IPS-18a (cell line): ENCODE measurements around the gene USP47.
A peak's percentile ranks its signal among the peaks of the same experiment; 100 is the strongest.

Source experiments
- H3K27ac ChIP-seq: one replicate; pipeline ENCODE4 v1.5.1; 2013; ENCODE audit warnings: low read length
- H3K27me3 ChIP-seq: one replicate; pipeline ENCODE4 v1.6.1; 2013; ENCODE audit warnings: mild to moderate bottlenecking, low read length; ENCODE audit not compliant: control insufficient read depth, insufficient read depth
- H3K36me3 ChIP-seq: one replicate; pipeline ENCODE4 v1.6.1; 2013; ENCODE audit warnings: low read depth, low read length; ENCODE audit not compliant: control insufficient read depth
- H3K4me1 ChIP-seq: one replicate; pipeline ENCODE4 v1.6.1; 2013; ENCODE audit warnings: low read depth, low read length; ENCODE audit not compliant: control insufficient read depth
- H3K4me3 ChIP-seq: one replicate; pipeline ENCODE4 v1.5.1; 2013; ENCODE audit warnings: low read length
- H3K9ac ChIP-seq: one replicate; pipeline ENCODE4 v1.6.1; 2013; ENCODE audit warnings: mild to moderate bottlenecking, low read length, moderate library complexity
- H3K9me3 ChIP-seq: one replicate; pipeline ENCODE4 v1.6.1; 2013; ENCODE audit warnings: low read depth, low read length; ENCODE audit not compliant: control insufficient read depth

The USP47 gene

DNA sequence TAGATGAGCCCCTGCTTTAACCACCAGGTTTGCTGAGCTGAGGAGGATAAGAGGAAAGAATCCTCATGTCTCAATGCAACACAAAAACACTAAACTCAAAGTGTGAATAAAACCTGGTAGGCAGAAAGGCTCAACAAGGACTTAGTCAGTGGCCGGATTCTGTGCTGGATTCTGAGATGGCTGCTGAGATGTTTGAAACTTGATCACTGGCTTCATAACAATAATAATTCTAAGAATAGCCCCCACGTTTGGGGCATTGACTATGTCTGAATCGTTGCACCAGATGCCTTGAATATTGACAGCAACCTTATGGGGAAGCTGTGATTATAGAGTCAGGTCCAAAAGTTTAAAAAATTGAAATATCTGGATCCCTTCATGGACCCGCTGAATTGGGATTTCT, 162.0 kb downstream of the USP47 start:
- no peak overlapping the region for H3K27ac ChIP-seq
- no peak overlapping the region for H3K9ac ChIP-seq
- no peaks in the 10 kb centered on the region for H3K9me3 ChIP-seq
- no peak overlapping the region for H3K4me3 ChIP-seq
- H3K4me1 ChIP-seq = no peaks in the 10 kb centered on the region
- H3K36me3 ChIP-seq = peaks cover 12% of the 10 kb centered on the region
- peaks cover 15% of the 10 kb centered on the region for H3K27me3 ChIP-seq

DNA sequence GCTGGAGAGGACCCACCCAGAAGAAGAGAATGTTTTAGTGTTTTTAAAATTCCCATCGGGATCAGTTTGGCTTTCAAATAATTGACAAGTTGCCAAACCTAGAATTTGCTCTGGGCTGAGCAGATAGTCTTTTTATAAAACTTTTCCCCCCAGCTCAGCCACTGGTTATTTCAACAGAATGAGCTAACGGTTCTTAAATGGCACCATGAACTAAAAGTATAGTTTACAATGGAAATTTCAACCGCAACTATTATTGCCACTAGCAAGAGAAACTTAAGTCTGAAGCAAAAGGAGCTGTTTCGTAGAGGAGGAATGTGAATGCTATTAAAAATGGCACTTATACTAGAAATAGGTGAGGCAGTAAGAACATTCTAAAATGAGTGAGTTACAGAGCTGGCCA, 163.3 kb downstream of the USP47 start:
- H3K9ac ChIP-seq = no peak overlapping the region
- H3K27me3 ChIP-seq = peaks cover 20% of the 10 kb centered on the region
- H3K27ac ChIP-seq = no peak overlapping the region
- peaks cover 6% of the 10 kb centered on the region for H3K4me1 ChIP-seq
- H3K36me3 ChIP-seq = peaks cover 12% of the 10 kb centered on the region
- H3K4me3 ChIP-seq = no peak overlapping the region
- no peaks in the 10 kb centered on the region for H3K9me3 ChIP-seq

GRCh38 chr11:12005476-12005875, 163.7 kb downstream of the USP47 start:
- Histone ChIP-seq H3K9ac (no peak overlapping the region), H3K27ac (no peak overlapping the region), H3K27me3 (peaks cover 24% of the 10 kb centered on the region), H3K36me3 (peaks cover 12% of the 10 kb centered on the region), H3K4me1 (peaks cover 6% of the 10 kb centered on the region), H3K9me3 (no peaks in the 10 kb centered on the region), H3K4me3 (no peak overlapping the region)

DNA sequence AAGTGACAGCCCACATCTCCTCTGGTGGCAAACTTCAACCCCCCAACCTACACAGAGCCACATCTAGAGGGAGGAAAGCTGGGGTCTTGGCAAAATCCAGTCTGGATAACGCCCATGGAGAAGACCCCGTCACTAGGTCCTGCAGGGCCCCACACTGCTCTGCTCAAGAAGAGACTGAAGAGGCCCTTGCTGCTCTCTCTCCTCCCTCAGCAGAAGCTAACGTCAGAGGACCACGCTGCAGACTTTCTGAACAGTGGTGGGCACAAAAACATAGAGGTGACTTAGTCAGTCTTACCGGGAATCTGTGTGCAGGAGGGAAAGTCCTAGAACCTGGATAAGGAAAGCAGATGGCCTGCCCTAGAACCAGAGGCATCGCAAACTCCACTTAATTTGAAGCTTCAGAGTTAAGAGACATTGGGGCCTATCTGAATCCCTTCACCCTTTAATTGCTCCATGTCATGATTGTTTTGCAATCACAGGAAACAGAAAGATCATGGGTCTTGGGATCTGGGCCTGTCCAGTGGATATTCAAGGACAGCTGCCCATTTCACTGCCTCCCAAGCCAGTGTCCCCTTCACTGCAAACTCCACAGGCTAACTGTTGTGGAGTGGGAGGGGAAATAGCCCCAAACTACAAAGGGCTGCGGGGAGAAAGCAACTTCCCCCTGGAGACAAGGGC, 164.9 kb downstream of the USP47 start:
- no peak overlapping the region for H3K4me3 ChIP-seq
- peaks cover 6% of the 10 kb centered on the region for H3K4me1 ChIP-seq
- H3K9ac ChIP-seq = no peak overlapping the region
- H3K36me3 ChIP-seq = peaks cover 6% of the 10 kb centered on the region
- peaks cover 30% of the 10 kb centered on the region for H3K27me3 ChIP-seq
- no peak overlapping the region for H3K27ac ChIP-seq
- H3K9me3 ChIP-seq = no peaks in the 10 kb centered on the region

DNA sequence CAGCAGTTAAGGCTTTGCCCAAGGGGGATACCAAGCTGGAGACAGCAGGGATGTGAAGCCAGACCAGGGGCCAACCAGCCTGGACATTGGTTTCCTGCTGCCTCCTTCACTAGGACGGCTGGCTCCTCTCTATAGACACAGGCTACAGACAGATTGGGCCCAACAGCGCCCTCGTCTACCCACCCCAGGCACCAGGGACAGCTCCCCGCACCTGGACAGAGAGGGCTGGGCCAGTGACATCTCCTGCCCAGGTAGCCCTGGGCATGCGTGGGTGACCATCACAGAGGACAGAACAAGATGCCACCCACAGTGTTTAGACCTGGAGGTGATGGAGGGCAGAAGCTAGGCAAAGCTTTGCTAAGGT, 165.4 kb downstream of the USP47 start:
- H3K4me1 ChIP-seq = peaks cover 6% of the 10 kb centered on the region
- peaks cover 30% of the 10 kb centered on the region for H3K27me3 ChIP-seq
- H3K9ac ChIP-seq = no peak overlapping the region
- no peaks in the 10 kb centered on the region for H3K9me3 ChIP-seq
- no peak overlapping the region for H3K4me3 ChIP-seq
- H3K36me3 ChIP-seq = peaks cover under 1% of the 10 kb centered on the region
- H3K27ac ChIP-seq = no peak overlapping the region

GRCh38 chr11:12007769-12008737, 166.3 kb downstream of the USP47 start, which contains the start of gene DKK3:
Gene DKK3, minus strand, starts transcription at chr11:12008626. Its CDS starts 44 bp downstream, at chr11:12008582.
- Histone ChIP-seq H3K9me3 (no peaks in the 10 kb centered on the region), H3K9ac (peak within 1 kb of the TSS; percentile 31), H3K36me3 (no peaks in the 10 kb centered on the region), H3K27me3 (peaks cover 30% of the 10 kb centered on the region), H3K27ac (no peak within 1 kb of the TSS), H3K4me1 (peaks cover 6% of the 10 kb centered on the region), H3K4me3 (peak within 1 kb of the TSS; percentile 69)
